GM19452 (cell line): ENCODE measurements around the gene CARD19.
A peak's percentile ranks its signal among the peaks of the same experiment; 100 is the strongest.

ENCODE experiments used
- ATAC-seq: cut with Tn5 transposase; IDR thresholded peaks from one replicate; pipeline ENCODE4 v1.9.1; 2021; ENCODE audit not compliant: unreplicated experiment

The CARD19 gene

DNA sequence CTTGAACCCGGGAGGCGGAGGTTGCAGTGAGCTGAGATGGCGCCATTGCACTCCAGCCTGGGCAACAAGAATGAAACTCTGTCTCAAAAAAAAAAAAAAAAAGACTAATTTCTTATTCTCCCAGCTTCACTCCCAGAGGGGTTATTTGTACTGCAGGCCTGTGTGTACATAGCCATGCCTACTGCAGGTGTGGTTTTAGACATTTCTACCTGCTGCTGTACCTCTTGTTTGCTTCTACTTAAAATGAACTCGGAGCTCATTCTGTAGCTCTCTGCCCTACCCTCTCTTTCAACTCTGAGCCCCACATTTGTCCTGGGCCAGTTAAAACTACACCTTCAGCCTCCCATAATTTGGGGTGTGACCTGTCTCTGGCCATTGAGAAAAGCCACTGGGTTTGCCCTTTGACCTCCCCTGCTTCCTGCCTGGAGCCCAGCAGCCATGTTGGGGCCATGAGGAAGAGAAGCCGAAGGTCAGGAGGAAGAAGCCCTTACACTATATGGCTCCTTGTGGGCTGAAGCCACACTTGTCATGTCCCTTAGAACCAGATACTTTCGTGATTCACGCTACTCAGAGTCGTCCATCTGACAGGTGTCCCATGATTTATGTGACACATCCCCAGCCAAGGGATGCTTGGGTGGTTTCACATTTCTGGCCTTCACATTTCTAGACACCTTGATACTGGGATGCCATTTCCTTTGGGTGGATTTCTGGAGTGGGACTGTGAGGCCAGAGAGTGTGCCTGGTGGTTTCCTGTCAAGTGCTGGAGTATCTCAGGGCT is 9.4 kb upstream of the CARD19 start:
- no peak for ATAC-seq

DNA sequence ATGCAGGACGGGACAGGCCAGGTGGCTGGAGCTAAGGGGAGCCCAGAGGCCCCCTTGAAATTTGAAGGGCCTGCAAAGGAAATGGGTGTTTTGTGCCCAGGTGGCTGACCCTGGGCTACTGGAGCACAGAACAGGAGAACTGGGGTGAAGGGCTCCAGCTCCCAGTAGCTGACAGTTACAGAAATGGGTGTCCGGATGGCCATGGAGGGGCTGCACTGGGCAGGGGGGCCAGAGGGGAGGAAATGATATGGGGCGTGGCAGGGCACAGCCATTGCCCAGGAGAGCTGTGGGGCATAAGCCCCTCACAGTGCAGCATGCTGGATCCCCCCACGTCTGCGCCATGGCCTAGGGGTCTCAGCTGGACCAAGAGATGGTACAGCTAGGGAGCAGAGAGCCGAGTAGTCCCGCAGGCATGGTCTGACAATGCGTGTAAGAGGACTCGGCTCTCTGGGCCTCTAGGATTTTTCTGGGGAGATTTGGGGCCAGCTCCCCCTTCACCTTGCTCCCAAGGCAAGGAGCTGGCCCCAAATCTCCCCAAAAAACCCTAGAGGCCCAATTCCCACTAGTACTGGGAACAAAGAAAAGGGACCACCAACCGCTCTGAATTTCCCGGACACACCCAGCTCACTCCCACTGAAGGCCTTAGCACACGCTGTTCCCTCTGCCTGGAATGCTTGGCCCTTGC is 7.9 kb upstream of the CARD19 start:
- ATAC-seq = no peak

DNA sequence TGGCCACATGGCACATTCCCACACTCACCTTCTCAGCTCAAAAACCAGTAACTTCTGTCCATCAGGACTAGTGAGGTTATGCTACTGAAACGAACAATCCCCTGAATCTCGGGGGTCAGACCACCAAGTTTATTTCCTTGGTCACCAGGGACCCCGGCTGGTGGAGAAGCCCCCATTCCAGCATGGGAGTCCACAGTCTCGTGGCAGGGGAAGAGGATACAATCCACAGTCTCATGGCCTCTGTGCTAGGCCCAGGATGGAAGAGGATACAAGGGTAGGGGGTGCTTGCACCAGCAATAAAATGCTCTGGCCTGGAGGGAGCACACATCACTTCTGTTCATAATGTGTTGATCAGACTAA is 7.4 kb upstream of the CARD19 start:
- no peak for ATAC-seq

DNA sequence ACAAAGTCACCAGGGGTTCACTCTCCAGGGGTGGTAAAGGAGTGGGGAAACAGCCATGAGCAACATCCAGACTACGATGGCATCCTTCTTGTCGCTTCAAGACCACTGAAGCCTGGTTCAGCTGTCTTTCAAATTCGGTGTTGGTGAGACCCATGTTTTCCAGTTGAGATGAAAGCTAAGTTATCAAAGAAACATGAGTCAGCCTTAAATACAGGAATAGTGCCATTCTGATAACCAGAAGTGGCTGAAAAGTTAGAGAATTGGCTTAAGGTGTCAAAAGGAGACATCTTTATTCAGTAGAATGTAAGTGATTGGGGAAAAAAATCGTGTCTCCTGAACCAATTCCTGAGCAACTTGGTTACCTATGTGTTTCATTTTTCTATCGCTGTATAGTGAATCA is 7.0 kb upstream of the CARD19 start:
- no peak for ATAC-seq

DNA sequence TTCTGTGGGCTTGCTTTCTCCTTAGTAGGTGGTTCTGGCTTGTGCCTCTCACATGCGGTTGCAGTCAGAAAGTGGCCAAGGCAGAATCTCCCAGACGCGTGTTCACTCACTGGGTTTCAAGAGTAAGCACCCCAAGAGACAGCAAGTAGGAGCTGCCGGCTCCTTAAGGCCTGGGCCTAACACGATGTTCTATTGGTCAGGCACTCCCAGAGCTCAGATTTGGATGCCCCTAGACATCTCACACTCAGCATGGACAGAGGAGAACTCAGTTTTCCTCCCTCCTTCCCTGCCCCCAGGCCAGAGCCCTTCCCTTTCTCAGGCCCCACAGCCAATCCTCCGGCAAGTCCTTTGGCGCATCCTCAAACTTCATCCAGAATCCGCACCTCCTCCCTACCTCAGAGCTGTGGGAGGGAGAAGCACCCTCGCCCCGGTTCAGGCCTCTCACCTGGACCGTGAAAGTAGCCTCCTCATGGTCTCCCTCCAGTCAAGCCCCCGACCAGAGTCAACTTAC is 6.5 kb upstream of the CARD19 start:
- ATAC-seq = no peak

DNA sequence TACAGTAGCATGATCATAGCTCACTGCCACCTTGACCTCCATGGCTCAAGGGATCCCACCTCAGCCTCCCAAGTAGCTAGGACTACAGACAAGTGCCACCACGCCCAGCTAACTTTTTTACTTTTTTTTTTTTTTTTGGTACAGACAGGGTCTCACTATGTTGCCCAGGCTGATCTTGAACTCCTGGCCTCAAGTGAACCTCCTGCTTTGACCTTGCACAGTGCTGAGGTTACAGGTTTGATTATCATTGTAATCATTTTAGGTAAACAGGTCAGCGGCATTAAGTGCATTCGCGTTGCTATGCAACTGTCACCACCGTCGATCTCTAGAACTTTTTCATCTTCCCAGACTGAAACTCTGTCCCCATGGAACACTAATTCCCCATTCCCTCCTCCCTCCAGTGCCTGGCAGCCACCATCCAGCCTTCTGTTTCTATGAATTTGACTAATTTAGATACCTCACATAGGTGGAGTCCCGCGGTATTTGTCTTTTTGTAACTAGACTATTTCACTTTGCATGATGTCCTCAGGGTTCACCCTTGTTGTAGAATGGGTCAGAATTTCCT is 5.8 kb upstream of the CARD19 start:
- no peak for ATAC-seq

DNA sequence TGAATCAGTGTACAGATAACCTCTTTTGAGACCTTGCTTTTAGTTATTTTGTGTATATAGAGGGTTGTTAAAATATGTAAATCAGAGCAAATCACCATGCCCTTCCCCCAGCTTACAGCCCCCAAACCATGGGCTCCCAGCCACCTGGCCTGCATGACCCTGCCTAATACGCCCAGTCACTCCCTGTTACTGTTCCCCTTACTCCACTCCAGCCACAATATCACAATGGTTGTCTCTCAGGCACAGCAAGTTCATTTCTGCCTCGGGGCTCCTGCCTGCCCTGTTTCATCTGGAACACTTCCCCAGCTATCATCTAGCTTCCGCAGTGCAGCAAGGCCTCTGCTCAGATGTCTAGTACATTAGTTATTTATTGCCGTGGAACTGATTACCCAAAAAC is 5.0 kb upstream of the CARD19 start:
- ATAC-seq = no peak

DNA sequence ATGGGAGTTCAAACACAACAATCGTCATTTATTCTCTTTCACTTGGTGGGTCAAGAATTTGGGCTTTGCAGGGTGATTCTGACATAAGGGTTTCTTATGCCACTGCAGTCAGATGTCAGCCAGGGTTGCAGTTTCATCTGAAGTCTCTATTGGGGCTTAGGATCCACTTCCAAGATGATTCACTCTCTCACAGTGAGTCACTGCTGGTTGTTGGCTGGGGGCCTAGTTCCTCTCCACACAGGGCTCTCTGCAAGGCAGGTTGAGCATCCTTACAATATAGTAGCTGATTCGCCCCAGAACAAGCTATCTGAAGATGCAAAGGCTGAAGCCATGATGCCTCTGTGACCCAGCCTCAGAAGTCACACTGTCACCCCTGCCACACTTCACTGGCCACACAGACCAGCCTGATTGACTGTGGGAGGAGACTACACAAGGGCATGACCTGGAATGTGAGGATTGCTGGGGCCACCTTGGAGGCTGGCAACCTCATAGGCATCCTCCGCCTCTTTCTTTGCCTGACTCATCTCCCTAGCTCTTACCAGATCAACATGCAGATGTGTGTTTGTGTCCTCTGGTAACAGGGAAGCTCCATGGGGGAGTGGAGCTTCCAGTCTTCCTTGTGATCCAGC is 4.5 kb upstream of the CARD19 start:
- no peak for ATAC-seq

DNA sequence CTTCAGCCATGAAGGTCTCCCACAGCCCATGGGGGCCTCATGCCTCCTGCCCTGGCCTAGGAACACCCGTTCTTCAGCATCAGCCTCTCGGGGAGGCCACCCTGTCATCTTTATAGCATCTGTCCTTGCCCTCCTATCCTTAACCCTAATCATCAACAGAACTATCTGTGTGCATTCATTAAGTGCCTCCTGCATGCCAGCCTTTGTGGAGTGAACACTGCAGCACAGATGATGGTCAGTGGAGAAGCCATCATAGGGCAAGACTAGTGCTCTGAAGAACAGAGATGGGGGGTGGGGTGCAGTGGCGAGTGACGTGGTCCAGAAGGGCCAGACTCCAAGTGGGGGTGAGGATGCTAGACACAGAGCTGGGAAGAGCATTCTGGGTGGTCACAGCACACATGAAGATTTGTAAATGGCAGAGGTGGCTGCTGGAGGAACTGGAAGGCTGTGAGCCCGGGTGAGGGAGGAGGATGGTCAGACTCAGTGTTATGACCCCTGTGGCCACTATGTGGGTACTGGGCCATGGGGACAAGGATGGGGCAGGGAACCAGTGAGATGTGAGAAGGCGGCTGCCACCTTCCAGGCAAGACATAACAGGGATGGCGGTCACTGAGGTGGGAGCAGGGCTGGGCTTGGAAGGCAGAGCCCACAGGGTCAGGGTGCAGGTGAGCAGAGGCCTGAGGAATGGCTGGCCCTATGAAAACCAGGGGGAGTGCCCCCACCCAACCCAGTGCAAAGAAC is 3.6 kb upstream of the CARD19 start:
- ATAC-seq = no peak

DNA sequence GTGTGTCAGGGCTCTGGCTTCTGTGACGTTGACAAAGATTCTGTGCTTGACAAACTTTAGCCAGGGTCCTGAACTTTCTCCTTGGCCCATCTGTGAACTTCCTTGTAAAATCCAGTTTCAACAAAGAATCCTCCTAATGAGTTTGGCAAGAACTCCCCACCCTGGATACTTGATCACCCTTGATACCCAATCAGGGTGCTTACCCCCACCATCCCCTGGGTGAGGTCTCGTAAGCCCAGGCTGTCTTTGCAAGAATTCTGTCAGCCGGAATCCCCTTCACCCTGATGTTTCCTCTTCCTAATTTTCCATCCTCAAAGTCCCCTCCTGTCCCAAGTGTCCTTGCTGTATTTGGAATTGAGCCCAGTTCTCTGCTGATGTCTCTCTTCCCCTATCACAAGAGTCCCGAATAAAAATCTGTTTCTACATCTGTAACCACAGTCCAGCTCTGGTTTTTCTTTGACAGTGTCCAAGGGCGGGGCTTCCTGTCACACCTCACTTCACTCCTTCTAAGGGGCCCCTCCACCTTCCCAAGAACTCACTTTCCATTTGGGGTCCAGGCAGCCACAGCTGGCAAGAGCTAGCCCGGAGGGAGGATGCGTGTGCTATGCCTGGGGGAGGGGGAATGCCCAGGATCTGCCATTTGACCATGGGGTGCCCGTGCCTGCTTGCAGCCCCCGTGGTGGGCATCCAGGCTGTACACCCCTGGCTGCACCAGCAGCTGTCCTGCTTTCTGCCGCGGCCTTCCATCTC is 2.7 kb upstream of the CARD19 start:
- no peak for ATAC-seq

DNA sequence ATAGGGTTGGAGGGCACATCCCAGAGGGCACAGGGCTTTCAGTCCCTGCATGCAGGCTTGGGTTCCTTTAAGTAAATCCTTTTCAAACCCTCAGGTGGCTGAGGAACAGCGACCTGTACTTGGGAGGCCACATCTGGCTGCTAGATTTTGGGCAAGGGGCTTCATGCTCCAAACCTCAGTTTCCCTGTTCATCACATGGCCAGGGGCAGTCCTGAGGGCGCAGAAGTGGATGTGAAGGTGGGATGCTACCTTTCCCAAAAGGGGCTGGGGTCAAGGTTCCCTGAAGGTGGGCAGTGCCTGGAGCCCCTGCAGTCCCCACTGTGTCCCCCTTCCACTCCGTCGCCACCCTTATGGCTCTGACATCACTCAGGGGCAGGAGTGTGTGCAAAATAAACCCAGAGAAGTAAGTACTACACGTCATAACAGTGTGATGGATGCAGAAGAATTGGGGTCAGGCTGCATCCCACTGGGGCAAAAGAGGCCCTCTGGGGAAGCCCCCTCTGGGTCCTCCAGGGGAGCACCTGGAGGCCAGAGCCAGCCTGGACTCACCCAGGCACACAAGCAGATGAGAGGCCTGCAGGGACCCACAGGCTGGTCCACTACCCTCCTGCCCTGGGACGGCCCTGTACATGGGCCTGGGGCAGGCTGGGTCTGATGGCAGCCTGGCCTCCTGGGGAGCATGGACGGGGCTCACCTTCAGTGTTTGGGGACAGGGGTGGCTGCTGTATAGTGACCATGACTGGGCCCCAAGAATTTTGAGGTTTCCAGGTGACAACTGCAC is 1.9 kb upstream of the CARD19 start:
- no peak for ATAC-seq

DNA sequence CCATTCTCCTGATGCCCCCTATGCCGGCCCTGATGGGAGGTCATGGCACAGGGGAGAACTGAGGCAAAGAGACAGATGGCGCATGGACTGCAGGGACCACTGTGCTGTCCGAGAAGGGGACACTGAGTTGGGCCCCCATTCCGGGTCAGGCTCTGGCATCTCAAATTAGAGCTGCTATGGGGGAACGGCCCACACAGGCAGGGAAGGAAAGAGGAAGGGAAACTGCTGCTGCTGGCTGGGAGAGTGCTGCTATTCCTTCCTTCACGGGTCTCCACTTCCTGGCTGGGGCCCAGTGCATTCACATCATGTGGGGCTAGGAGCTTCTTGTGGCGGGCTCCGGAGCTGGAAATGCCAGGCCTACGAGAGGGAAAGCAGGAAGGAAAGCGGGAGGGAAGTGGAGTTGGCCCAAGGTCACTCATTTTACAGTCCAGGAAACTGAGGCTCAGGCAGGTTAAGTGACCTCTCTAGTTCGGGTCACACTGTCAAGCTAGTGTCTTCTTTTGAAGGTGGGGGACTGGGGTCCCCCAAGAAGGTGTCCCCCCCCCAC is 1.3 kb upstream of the CARD19 start:
- ATAC-seq = no peak

DNA sequence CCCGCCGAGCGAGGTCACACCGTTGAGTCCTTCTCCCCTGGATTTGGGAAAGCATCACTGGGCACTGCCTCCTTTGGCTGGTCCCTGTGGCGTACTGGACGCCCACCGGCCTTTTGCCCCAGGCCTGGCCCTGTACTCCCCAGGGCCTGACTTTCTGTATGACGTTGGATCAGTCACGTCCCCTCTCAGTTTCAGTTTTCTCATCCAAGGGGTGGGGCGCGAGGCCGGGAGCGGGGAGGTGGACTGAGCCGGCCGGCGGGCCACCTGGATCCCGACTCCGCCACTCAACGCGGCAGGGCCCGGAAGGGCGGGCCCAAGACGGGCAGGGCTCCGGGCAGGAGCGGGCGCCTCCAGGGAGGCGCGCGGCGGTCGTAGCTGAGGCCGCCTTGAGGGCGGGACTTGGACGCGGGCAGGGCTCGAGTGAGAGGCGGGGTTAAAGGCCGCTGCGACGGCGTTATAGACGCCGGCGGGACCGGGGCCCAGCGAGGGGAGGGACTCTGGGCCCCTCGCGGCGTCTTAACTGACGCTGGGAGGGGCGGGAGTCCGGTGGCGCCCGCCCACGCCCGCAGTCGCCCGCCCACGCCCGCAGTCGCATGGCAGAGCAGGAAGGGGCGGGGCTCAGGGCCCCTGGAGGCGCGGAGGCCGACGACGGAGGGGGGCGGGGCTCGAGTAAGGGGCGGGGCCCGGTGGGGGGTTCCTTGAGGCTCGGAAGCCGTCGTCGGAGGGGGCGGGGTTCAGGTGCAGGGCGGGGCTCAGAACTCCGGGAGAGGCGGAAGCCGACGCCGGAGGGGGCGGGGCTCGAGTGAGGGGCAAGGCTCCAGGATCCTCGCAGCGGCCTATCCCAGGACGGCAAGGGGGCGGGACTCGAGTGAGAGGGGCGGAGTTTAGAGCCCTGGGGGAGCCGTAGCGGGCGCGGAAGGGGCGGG is 549 bp upstream of the CARD19 start:
- ATAC-seq = peak; percentile 66

DNA sequence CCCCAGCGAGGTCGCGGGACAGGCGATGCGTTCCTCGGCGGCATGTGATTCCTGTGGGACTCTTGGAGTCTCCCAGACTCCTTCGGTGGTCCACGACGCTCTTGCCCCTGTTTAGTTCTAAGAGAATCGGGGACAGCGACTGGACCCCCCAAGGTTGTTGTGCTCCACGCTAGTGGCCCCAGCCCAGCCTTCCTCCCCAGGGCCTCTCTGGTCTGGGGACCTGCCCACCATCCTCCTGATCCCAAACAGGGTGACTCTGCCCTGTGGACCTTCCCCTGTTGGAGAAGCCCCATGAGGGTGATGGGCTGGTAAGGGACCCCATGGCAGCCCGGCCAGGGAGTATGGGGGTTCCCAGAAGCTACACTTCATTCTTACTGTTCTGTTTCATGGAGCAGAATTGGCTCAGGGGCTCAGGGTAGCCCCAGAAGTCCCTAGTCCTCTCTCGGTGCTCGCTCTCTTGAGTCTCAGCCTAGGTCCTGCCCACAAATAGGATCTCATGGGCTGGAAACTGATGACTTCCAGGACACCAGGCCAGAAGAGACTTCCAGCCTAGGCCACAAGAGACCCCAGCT is 880 bp downstream of the CARD19 start:
- no peak for ATAC-seq

DNA sequence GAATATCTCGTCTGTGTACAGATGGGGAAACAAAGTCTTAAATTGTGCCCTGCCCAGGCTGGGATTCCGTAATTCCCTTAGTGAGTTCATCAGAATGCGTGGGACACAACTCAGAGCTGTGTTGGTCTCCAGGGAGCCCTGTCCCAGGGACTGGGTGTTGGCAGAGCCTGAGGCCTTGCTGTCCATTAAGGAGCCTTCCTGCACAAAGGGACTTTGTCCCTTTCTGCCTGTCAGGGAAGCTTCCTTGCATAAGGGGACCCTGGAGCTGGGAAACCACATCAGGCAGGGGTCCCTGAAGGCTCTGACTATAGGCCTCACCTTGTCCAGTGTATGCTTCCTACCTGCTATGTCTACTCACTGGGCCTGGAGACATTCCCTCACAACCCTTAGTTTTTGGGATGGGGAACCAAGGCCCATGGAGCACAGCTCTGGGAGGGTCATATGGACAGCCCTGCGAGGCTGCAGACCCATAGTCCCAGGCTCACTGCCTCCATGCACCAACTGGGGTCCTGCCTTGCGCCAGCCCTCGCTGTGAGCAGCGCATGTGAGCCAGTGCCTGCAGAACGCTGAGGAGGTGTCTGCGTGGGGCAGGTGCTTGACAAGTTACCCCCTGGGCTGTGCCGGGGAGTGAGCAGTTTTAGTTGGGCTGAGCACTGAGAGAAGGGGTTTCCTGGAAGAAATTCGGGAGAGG is 1.6 kb downstream of the CARD19 start:
- no peak for ATAC-seq

DNA sequence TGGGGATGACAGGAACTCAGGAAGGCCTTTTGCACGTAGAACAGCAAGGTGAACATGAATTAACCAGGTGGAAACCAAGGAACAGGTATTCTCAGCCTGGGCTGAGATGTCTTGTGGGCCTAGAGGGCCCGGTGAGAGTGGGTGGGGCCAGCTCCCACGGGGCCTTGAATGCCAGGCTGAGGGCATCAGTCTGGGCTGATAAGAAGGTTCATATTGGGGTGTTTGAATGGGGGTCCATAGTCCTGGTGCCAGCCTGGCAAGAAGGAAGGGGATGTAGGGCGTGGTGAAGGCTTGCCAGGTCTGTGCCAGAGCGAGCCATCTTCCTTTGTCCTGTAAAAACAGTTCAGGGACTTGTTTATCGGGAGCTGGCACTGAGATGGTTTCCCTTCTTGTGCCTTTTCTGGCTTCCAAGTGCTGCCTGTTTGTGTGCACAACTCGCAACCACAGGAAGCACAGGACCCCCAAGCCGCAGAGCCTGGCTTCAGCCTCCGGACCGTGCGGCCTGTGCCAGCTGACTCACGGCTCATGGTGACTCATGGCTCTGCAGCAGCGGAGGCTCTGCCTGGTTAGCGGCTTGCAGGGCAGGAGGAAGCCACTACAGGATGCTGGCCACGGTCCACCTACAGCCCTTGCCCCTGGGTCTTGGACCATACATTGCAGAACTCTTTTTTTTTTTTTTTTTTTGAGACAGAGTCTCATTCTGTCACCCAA is 2.4 kb downstream of the CARD19 start:
- ATAC-seq = no peak
